ENCODE results near the gene ARF6. TPM values are rescaled to one million over a fixed set of nuclear protein-coding genes. Genes with fewer than 3 reads are reported as not detected.

Gene ARF6
- total RNA-seq, 1 experiment from 2014 or later, result 49.2 TPM

GRCh38 chr14:49853158-49853477 lies 39.8 kb upstream of the ARF6 start:
- Histone ChIP-seq H4K20me1 (ENCODE audit: control insufficient read depth, insufficient read depth, insufficient read length) (no peaks in the 10 kb centered on the region), H3K9ac (ENCODE audit: extremely low read depth, insufficient read length, low read length) (no peak overlapping the region)
- no CpG with 5 or more reads among the region's 14 CpGs for WGBS (ENCODE audit: extremely low coverage, insufficient read length, low lambda C conversion rate)

More at GRCh38 chr14:49853158-49853477, 39.8 kb upstream of the ARF6 start:
- Histone ChIP-seq H2BK120ac (ENCODE audit: low read depth, low read length, poor library complexity, severe bottlenecking) (no peak overlapping the region), H2AK5ac (ENCODE audit: insufficient read length, low read length) (no peak overlapping the region), H3K23ac (ENCODE audit: insufficient read length, low read depth, low read length) (no peak overlapping the region), H3K9me3 (ENCODE audit: control insufficient read depth, low read depth, low read length) (no peaks in the 10 kb centered on the region), H2BK12ac (ENCODE audit: insufficient read length, low read depth, low read length) (no peak overlapping the region), H3K4me2 (ENCODE audit: insufficient read depth, insufficient read length, low read length) (peak overlapping the region; percentile 50), H2BK5ac (ENCODE audit: insufficient read length, low read length) (no peak overlapping the region), H3K14ac (ENCODE audit: insufficient read depth, low read length) (no peak overlapping the region), H3K27ac (ENCODE audit: insufficient read length, low read depth, low read length) (no peak overlapping the region), H2AFZ (ENCODE audit: low read length) (peak overlapping the region; percentile 42), H3K23me2 (ENCODE audit: insufficient read length, low read depth, low read length, poor library complexity, severe bottlenecking) (no peaks in the 10 kb centered on the region), H3K4ac (ENCODE audit: low read depth, low read length) (no peak overlapping the region), H3K18ac (ENCODE audit: insufficient read length, low read depth, low read length) (no peak overlapping the region), H2BK15ac (ENCODE audit: low read depth, low read length) (no peak overlapping the region), H4K91ac (ENCODE audit: insufficient read length, low read depth, low read length) (no peak overlapping the region), H2BK20ac (ENCODE audit: low read depth, low read length, poor library complexity, severe bottlenecking) (no peak overlapping the region), H3T11ph (ENCODE audit: low read length) (no peak overlapping the region), H3K79me2 (ENCODE audit: insufficient read depth, low read length) (peaks cover 4% of the 10 kb centered on the region; the same call in 1 of the 2 replicates), H4K5ac (ENCODE audit: insufficient read length, low read depth, low read length) (no peak overlapping the region), H4K8ac (replicated peaks; ENCODE audit: insufficient read length, low read depth, low read length) (no peak overlapping the region), H3K79me1 (ENCODE audit: insufficient read depth, low read depth, low read length, poor library complexity, severe bottlenecking) (no peaks in the 10 kb centered on the region), H3K27me3 (ENCODE audit: insufficient read depth, low read length) (no peaks in the 10 kb centered on the region), H3K56ac (ENCODE audit: insufficient read length, low read depth, low read length) (no peak overlapping the region), H3K4me1 (ENCODE audit: insufficient read depth, low read length) (no peaks in the 10 kb centered on the region)
- no peak for DNase-seq
- Mint-ChIP-seq H3K4me3 (peak overlapping the region; percentile 97 to 98), H3K27me3 (ENCODE audit: low read depth) (peaks cover 4% of the 10 kb centered on the region; the same call in 1 of the 2 replicates), H3K4me1 (peaks cover 8 to 11% of the 10 kb centered on the region in 2 experiments), H3K36me3 (ENCODE audit: insufficient read depth in 1 of 3, low read depth in 3 of 3) (peaks cover 12 to 23% (median 18%) of the 10 kb centered on the region in 3 experiments), H3K27ac (peak overlapping the region in 2 of 3 experiments; percentile 95 to 100; a peak in 3 of 7 replicates), H3K9me3 (no peaks in the 10 kb centered on the region; a peak in 2 of 5 replicates)
- TF ChIP-seq CTCF (conservative IDR thresholded peaks at IDR 0.05), result no peak; the same call in 2 of the 3 replicates
